Mucosa of descending colon (tissue), 3 donors: ENCODE measurements around the gene CLCN6. TPM values are rescaled to one million over a fixed set of nuclear protein-coding genes. Genes with fewer than 3 reads are reported as not detected.

Experiments used
- ATAC-seq: fragments of 200-7000 bp; cut with Tn5 transposase; one replicate; pipeline ENCODE4 v1.9.1; 2020; ENCODE audit warnings: mild to moderate bottlenecking, moderate library complexity
- DNase-seq, 3 donors: peaks; one replicate each; pipeline ENCODE4 v3.0.0-alpha.2; 2020
- H3K36me3 ChIP-seq: fragments of 200-600 bp; one replicate; pipeline ENCODE4 v1.8.0; 2021; ENCODE audit warnings: low read depth, mild to moderate bottlenecking
- H3K4me1 ChIP-seq: fragments of 200-600 bp; one replicate; pipeline ENCODE4 v1.8.0; 2021; ENCODE audit warnings: low read depth, mild to moderate bottlenecking
- H3K4me3 ChIP-seq: fragments of 200-600 bp; one replicate; pipeline ENCODE4 v1.8.0; 2021; ENCODE audit warnings: mild to moderate bottlenecking
- H3K9me3 ChIP-seq: fragments of 200-600 bp; one replicate; pipeline ENCODE4 v1.8.0; 2021; ENCODE audit warnings: mild to moderate bottlenecking
- intact Hi-C, 2 donors: fragments of 100-400 bp; cut with DNase I in 1 of 2; cut with micrococcal nuclease in 1 of 2; formaldehyde crosslinking; loops; one replicate each; pipeline versions ENCODE4 v1.11.0 to v1.11.1; 2022; cut with DNase I, micrococcal nuclease
- total RNA-seq, 3 donors: library from RNA; stranded (reverse); fragmentation: NEBNext Ultra II Directional in 2 of 3; extraction: Animal tissue kit (Norgen Biotek cat#: 25700) in 2 of 3; gene quantifications; one replicate each; pipeline versions ENCODE4 v1.2.1 to v1.2.4, GENCODE V29; 2021 to 2023
- TF ChIP-seq, protein P1 (sequence below): fragments of 200-600 bp; IDR thresholded peaks from one replicate; pipeline ENCODE4 v1.8.0; 2022; ENCODE audit warnings: antibody characterized with exemption, mild to moderate bottlenecking
- donor health status: DM: no; HTN: no; CAD: no; lungs with moderate emphysema.
- donor health status: DM: no; HTN: no; CAD: no.
- donor health status: DM: no; HTN: yes; CAD: no.

CLCN6 gene
- total RNA-seq, 3 donors from 2014 or later: 20.8 to 29.7 (median 24.3) TPM

DNA sequence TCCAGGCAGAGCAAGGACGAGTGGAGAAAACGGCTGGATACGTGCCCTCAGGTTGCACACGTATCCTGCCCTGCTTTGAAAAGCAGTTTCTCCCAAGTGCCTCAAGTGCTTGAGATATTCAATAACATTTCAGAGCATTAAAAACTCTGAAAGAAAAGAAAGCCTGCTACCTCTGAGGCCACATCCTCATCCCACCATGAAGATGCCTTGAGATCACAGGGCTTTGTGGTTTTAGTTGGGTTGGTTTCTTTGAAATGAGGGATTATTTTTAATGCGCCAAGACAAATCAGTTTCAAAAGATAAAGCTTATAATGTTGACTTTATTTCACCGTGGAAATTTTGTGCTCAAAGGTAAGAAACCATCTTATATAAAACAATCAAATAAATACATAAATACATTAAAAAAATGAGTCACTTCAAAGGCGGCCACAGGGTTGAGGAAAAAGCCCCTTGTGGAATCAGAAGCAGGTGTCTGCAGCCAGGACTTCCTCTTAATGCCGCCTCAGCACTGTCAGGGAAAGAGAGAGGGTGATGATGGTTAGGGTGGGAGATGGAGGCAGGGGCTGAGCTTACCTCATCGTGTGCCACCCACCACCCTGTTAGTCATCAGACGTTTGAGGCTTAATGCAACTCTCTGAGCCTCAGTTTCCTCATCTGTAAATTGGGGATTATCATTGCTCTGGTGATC, 51.3 kb downstream of the CLCN6 start:
- Histone ChIP-seq H3K4me1 (no peaks in the 10 kb centered on the region), H3K4me3 (no peak overlapping the region), H3K36me3 (no peaks in the 10 kb centered on the region), H3K9me3 (no peaks in the 10 kb centered on the region)
- intact Hi-C loops: no loop called here
- TF ChIP-seq, protein P1, sequence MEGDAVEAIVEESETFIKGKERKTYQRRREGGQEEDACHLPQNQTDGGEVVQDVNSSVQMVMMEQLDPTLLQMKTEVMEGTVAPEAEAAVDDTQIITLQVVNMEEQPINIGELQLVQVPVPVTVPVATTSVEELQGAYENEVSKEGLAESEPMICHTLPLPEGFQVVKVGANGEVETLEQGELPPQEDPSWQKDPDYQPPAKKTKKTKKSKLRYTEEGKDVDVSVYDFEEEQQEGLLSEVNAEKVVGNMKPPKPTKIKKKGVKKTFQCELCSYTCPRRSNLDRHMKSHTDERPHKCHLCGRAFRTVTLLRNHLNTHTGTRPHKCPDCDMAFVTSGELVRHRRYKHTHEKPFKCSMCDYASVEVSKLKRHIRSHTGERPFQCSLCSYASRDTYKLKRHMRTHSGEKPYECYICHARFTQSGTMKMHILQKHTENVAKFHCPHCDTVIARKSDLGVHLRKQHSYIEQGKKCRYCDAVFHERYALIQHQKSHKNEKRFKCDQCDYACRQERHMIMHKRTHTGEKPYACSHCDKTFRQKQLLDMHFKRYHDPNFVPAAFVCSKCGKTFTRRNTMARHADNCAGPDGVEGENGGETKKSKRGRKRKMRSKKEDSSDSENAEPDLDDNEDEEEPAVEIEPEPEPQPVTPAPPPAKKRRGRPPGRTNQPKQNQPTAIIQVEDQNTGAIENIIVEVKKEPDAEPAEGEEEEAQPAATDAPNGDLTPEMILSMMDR: no peak
- DNase-seq (no peak), ATAC-seq (no peak)

DNA sequence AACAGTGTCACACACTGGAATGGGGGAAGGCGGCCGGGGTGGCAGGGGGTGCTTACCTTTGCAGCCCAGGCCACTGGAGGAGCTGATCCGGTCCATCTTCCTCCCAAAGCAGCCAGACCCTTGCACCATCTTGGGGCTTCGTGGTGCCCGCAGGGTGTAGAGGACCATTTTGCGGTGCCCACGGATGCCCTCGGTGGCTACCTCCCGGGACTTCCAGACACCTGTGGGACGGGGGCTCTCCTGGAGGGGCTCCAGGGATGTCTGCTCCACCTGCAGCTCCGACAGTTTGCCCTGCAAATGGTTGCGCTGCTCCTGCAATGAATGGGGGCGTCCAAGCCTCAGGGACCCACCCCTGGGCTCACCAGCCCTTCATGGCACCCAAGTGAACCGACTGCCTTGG, 52.2 kb downstream of the CLCN6 start:
- H3K9me3 ChIP-seq: no peaks in the 10 kb centered on the region
- ATAC-seq (no peak), DNase-seq (no peak)
- no peaks in the 10 kb centered on the region for H3K4me1 ChIP-seq
- TF ChIP-seq, protein P1: no peak
- no peak overlapping the region for H3K4me3 ChIP-seq
- intact Hi-C loops: no loop called here
- H3K36me3 ChIP-seq: no peaks in the 10 kb centered on the region

DNA sequence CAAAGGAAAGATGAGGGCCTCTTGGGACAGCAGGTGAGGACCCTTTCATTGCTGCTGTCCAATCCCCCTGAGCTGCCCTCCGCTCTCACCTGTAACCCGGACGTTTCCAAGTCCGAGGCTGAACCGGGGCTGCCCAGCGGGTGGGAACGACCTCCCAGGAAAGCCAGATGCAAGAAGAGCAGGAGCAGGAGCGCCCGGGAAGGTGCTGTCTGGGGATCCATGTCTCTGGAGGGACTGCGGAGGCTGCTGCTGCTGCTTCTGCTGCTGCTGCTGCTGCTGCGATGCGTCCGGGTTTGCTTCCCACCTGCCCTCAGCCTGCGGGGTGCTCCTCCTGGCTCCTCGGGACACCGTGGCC, 52.6 kb downstream of the CLCN6 start, which contains the start of gene NPPB:
Gene NPPB, minus strand, starts transcription at position 333 of the 355 bp plus-strand sequence. Its CDS starts 112 bp downstream, at position 221.
- intact Hi-C loops: no loop called here
- ATAC-seq (no peak), DNase-seq (no peak)
- TF ChIP-seq, protein P1: no peak
- Histone ChIP-seq H3K4me1 (no peaks in the 10 kb centered on the region), H3K4me3 (no peak within 1 kb of the TSS), H3K9me3 (no peaks in the 10 kb centered on the region), H3K36me3 (no peaks in the 10 kb centered on the region)

DNA sequence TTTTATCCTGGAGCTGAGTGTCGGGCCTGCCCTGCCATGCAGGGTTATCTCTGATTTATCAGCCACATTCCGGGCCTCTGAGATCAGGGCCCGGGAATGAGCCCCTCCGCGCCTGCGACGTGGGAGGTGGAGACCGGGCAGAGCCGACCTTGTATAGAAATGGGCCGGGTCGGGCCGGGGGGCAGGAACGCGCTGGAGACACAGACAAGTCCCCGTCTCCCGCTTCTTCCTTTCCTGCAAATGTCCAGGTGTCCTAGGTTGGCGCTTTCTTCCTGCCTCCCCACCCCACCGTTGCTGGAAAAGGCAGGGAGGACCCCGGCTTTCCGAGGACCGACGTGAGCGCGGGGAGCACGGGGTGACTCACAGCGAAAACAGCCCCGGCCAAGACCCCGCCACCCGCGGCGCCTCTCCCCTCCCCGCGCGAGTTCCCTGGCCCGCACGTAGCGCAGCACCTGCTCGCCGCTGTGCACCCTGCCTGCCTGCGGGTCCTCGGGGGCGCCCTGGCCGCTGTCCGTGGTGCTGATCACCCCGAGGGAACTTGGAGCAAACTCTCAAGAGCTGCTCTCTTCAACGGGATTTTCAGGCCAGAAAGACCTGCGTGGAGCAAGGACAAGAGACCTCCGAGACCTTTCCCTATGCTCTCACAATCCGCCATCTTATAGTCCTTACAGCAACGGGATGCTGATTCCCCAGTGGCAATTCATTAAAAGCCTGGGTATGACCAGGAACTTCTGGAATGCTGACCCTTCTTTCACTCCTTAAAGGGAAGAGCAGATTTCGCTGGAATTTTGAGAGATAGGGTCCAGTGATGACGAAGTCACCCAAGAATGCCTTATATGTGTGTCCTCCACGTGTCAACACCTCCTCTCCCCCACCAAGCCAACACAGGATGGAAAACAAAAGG, 53.2 kb downstream of the CLCN6 start:
- H3K4me3 ChIP-seq: no peak overlapping the region
- TF ChIP-seq, protein P1: no peak
- no peaks in the 10 kb centered on the region for H3K36me3 ChIP-seq
- ATAC-seq (peak; percentile 73), DNase-seq (peak in 2 of 3 donors; percentile 63 to 65)
- H3K9me3 ChIP-seq: no peaks in the 10 kb centered on the region
- no peaks in the 10 kb centered on the region for H3K4me1 ChIP-seq
- intact Hi-C loops: no loop called here

DNA sequence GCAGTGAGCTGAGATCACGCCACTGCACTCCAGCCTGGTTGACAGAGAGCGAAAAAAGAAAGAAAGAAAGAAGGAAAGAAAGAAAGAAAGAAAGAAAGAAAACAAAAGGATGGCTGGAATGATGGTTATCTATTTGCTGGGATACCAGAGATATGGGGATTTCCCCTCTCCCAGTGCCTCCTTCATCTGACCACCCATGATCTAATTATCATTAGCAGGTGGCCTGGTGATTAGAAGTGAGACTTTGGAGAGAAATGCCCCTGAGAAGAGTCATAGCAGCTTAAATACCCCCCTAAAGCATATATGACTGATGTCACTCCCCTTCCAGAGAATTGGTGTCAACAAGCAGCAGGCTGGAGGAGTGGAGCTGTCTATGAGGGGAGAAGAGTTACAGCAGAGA, 54.1 kb downstream of the CLCN6 start:
- TF ChIP-seq, protein P1: no peak
- no peak for DNase-seq
- no peaks in the 10 kb centered on the region for H3K36me3 ChIP-seq
- no peak for ATAC-seq
- H3K4me3 ChIP-seq: no peak overlapping the region
- intact Hi-C loops: no loop called here
- H3K4me1 ChIP-seq: no peaks in the 10 kb centered on the region
- H3K9me3 ChIP-seq: no peaks in the 10 kb centered on the region
